ENCODE data around the gene CCDC40. TPM values are rescaled to one million over a fixed set of nuclear protein-coding genes. Genes with fewer than 3 reads are reported as not detected.

CCDC40 gene
- total and polyA plus RNA-seq, 2 of the 13 experiments (the other 11 are each of a cell fraction or from before 2014, with no cell fraction given): 4.1 to 5.5 TPM

DNA sequence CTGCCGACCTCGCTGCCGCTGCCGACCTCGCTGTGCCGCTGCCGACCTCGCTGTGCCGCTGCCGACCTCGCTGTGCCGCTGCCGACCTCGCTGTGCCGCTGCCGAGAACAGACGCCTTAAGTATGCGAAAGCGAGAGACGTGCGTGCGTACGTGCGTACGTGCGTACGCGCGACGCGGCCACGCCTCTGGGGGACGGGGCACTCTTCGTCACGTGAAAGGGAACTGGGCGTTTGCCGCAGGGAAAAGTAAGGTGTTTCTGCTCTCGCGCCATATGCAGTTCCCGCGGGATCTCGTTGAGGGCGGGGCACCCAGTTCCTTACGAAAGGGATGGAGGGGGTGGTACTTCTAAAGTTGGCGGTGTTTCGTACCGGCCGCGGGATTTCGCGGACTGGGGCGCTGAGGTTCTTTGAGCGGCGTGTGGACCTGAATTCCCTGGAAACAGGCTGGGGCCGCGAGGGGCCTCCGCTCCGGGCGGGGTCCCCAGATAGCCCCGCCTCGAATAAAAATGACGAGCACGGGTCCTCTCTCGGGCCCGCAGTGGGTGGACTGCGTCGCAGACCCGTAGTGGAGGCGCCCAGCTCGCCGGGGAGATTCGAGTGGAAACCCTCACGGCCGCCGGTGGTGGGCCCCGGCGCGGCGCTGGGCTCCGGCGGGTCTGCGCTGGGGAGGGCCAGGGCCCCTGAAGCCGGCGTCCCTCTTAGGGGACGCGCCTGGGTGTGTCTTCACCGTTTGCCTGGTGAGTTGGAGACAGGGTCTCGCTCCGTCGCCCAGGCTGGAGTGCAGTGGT, 110.8 kb downstream of the CCDC40 start, which contains the start of gene EIF4A3 (continued):
- TF ChIP-seq, protein P1, sequence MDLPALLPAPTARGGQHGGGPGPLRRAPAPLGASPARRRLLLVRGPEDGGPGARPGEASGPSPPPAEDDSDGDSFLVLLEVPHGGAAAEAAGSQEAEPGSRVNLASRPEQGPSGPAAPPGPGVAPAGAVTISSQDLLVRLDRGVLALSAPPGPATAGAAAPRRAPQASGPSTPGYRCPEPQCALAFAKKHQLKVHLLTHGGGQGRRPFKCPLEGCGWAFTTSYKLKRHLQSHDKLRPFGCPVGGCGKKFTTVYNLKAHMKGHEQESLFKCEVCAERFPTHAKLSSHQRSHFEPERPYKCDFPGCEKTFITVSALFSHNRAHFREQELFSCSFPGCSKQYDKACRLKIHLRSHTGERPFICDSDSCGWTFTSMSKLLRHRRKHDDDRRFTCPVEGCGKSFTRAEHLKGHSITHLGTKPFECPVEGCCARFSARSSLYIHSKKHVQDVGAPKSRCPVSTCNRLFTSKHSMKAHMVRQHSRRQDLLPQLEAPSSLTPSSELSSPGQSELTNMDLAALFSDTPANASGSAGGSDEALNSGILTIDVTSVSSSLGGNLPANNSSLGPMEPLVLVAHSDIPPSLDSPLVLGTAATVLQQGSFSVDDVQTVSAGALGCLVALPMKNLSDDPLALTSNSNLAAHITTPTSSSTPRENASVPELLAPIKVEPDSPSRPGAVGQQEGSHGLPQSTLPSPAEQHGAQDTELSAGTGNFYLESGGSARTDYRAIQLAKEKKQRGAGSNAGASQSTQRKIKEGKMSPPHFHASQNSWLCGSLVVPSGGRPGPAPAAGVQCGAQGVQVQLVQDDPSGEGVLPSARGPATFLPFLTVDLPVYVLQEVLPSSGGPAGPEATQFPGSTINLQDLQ (CRISPR knock-in tag; IDR thresholded peaks at IDR 0.05): no peak; the same call in 1 of the 2 replicates
- no peak for TF ChIP-seq SCMH1 (CRISPR knock-in tag; IDR thresholded peaks at IDR 0.05; ENCODE audit: borderline replicate concordance)
- peak; percentile 66 for TF ChIP-seq ZNF136 (CRISPR knock-in tag; IDR thresholded peaks at IDR 0.05; ENCODE audit: low read depth)
- TF ChIP-seq ZNF446 (CRISPR knock-in tag; IDR thresholded peaks at IDR 0.05): peak; percentile 85
- TF ChIP-seq, protein P2, sequence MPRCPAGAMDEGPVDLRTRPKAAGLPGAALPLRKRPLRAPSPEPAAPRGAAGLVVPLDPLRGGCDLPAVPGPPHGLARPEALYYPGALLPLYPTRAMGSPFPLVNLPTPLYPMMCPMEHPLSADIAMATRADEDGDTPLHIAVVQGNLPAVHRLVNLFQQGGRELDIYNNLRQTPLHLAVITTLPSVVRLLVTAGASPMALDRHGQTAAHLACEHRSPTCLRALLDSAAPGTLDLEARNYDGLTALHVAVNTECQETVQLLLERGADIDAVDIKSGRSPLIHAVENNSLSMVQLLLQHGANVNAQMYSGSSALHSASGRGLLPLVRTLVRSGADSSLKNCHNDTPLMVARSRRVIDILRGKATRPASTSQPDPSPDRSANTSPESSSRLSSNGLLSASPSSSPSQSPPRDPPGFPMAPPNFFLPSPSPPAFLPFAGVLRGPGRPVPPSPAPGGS (CRISPR knock-in tag; IDR thresholded peaks at IDR 0.05): no peak; the same call in none of the 2 replicates
- TF ChIP-seq ZEB1 (IDR thresholded peaks at IDR 0.05; ENCODE audit: insufficient replicate concordance, low read depth): peak; percentile 32
- no peak for TF ChIP-seq CCAR2 (optimal IDR thresholded peaks at IDR 0.05; ENCODE audit: low read depth, low read length)
- peak; percentile 100 for TF ChIP-seq SALL2 (CRISPR knock-in tag; IDR thresholded peaks at IDR 0.05)
- TF ChIP-seq KDM5B (CRISPR knock-in tag; IDR thresholded peaks at IDR 0.05; ENCODE audit: borderline replicate concordance): peak; percentile 97
- TF ChIP-seq, protein P3, sequence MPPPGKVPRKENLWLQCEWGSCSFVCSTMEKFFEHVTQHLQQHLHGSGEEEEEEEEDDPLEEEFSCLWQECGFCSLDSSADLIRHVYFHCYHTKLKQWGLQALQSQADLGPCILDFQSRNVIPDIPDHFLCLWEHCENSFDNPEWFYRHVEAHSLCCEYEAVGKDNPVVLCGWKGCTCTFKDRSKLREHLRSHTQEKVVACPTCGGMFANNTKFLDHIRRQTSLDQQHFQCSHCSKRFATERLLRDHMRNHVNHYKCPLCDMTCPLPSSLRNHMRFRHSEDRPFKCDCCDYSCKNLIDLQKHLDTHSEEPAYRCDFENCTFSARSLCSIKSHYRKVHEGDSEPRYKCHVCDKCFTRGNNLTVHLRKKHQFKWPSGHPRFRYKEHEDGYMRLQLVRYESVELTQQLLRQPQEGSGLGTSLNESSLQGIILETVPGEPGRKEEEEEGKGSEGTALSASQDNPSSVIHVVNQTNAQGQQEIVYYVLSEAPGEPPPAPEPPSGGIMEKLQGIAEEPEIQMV (CRISPR knock-in tag; IDR thresholded peaks at IDR 0.05; ENCODE audit: low read depth): peak; percentile 91
- TF ChIP-seq, protein P4, sequence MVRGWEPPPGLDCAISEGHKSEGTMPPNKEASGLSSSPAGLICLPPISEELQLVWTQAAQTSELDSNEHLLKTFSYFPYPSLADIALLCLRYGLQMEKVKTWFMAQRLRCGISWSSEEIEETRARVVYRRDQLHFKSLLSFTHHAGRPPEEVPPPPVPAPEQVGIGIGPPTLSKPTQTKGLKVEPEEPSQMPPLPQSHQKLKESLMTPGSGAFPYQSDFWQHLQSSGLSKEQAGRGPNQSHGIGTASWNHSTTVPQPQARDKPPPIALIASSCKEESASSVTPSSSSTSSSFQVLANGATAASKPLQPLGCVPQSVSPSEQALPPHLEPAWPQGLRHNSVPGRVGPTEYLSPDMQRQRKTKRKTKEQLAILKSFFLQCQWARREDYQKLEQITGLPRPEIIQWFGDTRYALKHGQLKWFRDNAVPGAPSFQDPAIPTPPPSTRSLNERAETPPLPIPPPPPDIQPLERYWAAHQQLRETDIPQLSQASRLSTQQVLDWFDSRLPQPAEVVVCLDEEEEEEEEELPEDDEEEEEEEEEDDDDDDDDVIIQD (CRISPR knock-in tag; IDR thresholded peaks at IDR 0.05; ENCODE audit: low read depth): peak; percentile 85; the same call in 1 of the 2 replicates
- peak; percentile 98; the same call in 1 of the 2 replicates for TF ChIP-seq ZNF790 (CRISPR knock-in tag; IDR thresholded peaks at IDR 0.05; ENCODE audit: borderline replicate concordance)
- TF ChIP-seq, protein P5, sequence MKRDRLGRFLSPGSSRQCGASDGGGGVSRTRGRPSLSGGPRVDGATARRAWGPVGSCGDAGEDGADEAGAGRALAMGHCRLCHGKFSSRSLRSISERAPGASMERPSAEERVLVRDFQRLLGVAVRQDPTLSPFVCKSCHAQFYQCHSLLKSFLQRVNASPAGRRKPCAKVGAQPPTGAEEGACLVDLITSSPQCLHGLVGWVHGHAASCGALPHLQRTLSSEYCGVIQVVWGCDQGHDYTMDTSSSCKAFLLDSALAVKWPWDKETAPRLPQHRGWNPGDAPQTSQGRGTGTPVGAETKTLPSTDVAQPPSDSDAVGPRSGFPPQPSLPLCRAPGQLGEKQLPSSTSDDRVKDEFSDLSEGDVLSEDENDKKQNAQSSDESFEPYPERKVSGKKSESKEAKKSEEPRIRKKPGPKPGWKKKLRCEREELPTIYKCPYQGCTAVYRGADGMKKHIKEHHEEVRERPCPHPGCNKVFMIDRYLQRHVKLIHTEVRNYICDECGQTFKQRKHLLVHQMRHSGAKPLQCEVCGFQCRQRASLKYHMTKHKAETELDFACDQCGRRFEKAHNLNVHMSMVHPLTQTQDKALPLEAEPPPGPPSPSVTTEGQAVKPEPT (CRISPR knock-in tag; IDR thresholded peaks at IDR 0.05; ENCODE audit: low read depth): no peak; the same call in 1 of the 2 replicates
- TF ChIP-seq ZNF839 (CRISPR knock-in tag; IDR thresholded peaks at IDR 0.05; ENCODE audit: borderline replicate concordance): peak; percentile 90; the same call in 1 of the 2 replicates
- TF ChIP-seq KAT7 (CRISPR knock-in tag; IDR thresholded peaks at IDR 0.05; ENCODE audit: borderline replicate concordance): peak; percentile 51
- TF ChIP-seq ZNF598 (CRISPR knock-in tag; IDR thresholded peaks at IDR 0.05; ENCODE audit: borderline replicate concordance): peak; percentile 98
- TF ChIP-seq, protein P6, sequence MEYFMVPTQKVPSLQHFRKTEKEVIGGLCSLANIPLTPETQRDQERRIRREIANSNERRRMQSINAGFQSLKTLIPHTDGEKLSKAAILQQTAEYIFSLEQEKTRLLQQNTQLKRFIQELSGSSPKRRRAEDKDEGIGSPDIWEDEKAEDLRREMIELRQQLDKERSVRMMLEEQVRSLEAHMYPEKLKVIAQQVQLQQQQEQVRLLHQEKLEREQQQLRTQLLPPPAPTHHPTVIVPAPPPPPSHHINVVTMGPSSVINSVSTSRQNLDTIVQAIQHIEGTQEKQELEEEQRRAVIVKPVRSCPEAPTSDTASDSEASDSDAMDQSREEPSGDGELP (IDR thresholded peaks at IDR 0.05; ENCODE audit: borderline replicate concordance, low read depth): peak; percentile 38; the same call in 1 of the 2 replicates
- peak; percentile 99 for TF ChIP-seq SALL1 (CRISPR knock-in tag; IDR thresholded peaks at IDR 0.05)
